HUES6 (cell line): ENCODE data around the gene ARHGEF4.

Experiments used
- H3K27ac ChIP-seq: 2 replicates; pipeline ENCODE4 v1.7.0; 2013; ENCODE audit warnings: low read depth, mild to moderate bottlenecking, low read length, inconsistent platforms
- H3K27me3 ChIP-seq: 2 replicates; pipeline ENCODE4 v1.6.1; 2013; ENCODE audit warnings: low read length; ENCODE audit not compliant: control insufficient read depth, insufficient read depth
- H3K36me3 ChIP-seq: 2 replicates; pipeline ENCODE4 v1.6.1; 2013; ENCODE audit warnings: low read length; ENCODE audit not compliant: control insufficient read depth, insufficient read depth
- H3K4me1 ChIP-seq: 2 replicates; pipeline ENCODE4 v1.6.1; 2013; ENCODE audit warnings: low read length; ENCODE audit not compliant: control insufficient read depth, insufficient read depth
- H3K4me3 ChIP-seq: 2 replicates; pipeline ENCODE4 v1.5.1; 2013; ENCODE audit warnings: low read depth, low read length
- H3K9ac ChIP-seq: one replicate; pipeline ENCODE4 v1.6.1; 2013; ENCODE audit warnings: mild to moderate bottlenecking, low read length
- H3K9me3 ChIP-seq: 2 replicates; pipeline ENCODE4 v1.6.1; 2013; ENCODE audit warnings: low read depth, low read length; ENCODE audit not compliant: control insufficient read depth, insufficient read depth

Gene ARHGEF4

DNA sequence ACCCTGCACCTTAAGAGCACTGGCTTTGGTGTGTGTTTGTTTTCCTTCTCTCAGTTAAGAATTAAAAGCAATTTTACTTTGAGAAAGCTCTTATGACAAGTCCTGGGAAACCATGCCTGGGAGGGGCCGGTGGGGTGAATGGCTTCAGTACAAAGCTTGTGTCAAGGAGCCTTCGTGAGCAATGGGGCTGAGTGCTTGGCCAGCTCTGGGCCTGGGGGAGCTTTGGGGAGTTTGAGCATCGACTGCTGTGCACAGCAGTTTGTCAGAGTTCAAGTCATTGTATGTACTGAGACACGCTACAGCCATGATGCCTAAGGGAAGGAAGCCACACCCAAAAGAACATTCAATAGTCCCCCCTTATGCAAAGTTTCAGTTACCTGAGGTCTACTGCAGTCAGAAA is 75.8 kb downstream of the ARHGEF4 start:
- no peak overlapping the region for H3K9ac ChIP-seq
- H3K4me3 ChIP-seq: no peak overlapping the region
- no peaks in the 10 kb centered on the region for H3K36me3 ChIP-seq
- no peaks in the 10 kb centered on the region for H3K9me3 ChIP-seq
- H3K27ac ChIP-seq: no peak overlapping the region
- peaks cover 6% of the 10 kb centered on the region; the same call in 1 of the 2 replicates for H3K4me1 ChIP-seq
- no peaks in the 10 kb centered on the region; the same call in 1 of the 2 replicates for H3K27me3 ChIP-seq

DNA sequence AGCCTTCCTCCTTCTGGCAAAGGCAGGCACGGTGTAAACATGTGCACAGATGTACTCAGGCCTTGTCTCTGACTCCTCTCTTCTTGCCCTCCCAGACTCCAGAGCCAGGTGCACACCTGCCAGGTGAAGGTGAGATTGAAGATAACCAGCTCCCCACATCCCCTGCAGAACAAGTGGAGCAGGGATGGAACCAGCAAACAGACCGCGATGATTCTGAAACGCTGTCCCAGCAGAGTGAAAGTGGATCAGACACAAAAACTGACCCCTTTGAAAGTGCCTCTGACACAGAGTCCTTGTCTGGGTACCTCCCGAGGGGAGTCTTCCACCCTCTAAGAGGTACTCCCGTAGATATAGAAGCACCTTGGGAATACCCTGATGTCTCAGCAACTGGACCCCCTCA is 77.2 kb downstream of the ARHGEF4 start:
- Histone ChIP-seq H3K4me1 (peaks cover 11% of the 10 kb centered on the region), H3K9ac (no peak overlapping the region), H3K4me3 (no peak overlapping the region), H3K27ac (no peak overlapping the region), H3K27me3 (no peaks in the 10 kb centered on the region; the same call in 1 of the 2 replicates), H3K9me3 (no peaks in the 10 kb centered on the region), H3K36me3 (no peaks in the 10 kb centered on the region)

DNA sequence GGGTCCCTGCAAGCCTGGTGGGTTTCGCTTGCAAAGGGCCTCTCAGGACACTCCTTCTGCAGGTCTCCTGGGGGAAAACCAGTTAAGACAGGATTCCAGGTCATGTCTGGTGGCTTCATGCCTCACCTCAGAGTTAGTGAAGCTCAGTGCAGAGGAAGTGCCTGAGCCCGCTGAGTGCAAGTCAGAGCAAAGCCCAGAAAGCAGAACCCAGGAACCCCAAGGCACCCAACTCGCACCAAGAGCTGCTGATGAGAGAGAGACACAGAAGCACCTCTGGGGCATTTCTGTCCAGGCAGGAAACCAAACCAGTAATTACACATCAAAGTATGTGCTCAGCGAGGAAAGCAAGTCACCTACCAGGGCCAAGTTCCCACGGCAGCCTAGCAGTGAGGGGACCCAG is 78.4 kb downstream of the ARHGEF4 start:
- H3K4me1 ChIP-seq: peaks cover 11% of the 10 kb centered on the region
- no peak overlapping the region for H3K27ac ChIP-seq
- H3K4me3 ChIP-seq: no peak overlapping the region
- no peaks in the 10 kb centered on the region for H3K36me3 ChIP-seq
- H3K27me3 ChIP-seq: no peaks in the 10 kb centered on the region; the same call in 1 of the 2 replicates
- no peak overlapping the region for H3K9ac ChIP-seq
- no peaks in the 10 kb centered on the region for H3K9me3 ChIP-seq

DNA sequence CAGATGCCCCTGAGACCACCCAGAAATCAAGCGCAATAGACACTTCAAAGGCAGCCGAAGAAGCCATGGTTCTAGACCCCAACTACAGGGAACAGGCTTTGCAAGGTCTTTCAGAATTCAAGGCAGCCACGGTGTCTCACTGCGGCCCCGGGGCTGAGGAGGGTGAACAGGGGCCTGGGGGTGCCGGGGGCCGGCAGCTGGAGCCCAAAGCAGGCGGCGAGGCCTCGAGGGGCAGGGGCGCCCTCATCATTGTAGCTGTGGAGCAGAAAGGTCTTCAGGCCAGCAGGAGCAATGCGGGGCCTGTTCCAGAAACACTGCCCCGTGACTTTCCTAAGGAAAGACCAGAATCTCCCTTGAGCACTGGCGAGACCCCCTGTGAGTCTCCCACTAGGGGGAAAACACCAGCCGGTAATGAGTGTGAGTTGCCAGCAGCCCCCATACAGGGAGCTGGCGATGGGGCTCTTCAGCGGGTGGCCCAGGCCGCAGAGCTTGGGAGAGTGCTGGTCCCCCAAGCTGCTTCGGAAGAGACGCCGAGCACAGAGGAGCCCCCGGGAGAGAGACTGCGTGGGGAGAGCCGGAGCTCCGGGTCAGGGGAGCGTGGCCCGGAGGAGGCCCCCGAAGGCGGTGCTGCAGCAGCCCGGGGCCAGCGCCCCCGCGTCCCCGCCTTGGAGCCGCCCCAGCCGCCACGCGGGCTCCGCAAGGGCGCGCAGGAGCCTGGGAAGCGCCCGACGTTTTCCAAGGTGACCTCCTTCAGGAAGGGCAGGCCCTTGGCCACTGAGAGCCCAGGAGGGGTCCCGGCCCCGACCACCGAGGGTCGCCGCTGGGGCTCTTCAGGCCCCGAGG is 79.1 kb downstream of the ARHGEF4 start:
- H3K27me3 ChIP-seq: no peaks in the 10 kb centered on the region; the same call in 1 of the 2 replicates
- H3K9ac ChIP-seq: no peak overlapping the region
- no peaks in the 10 kb centered on the region for H3K36me3 ChIP-seq
- no peak overlapping the region for H3K27ac ChIP-seq
- peaks cover 11% of the 10 kb centered on the region for H3K4me1 ChIP-seq
- no peak overlapping the region; the same call in 1 of the 2 replicates for H3K4me3 ChIP-seq
- no peaks in the 10 kb centered on the region for H3K9me3 ChIP-seq

DNA sequence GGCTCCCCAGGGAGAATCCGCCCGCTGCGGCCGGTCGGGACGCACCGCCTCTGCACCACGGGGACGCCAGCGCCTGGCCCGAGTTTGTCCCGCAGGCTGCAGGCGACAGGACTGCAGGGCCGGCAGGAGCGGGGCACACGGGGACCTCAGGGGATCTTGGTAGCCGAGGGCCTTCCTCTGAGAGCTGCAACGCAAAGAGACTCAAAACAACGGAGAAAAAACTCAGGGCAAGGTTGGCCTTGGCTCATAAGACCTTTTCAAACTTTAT is 79.7 kb downstream of the ARHGEF4 start:
- no peak overlapping the region for H3K27ac ChIP-seq
- no peak overlapping the region; the same call in 1 of the 2 replicates for H3K4me3 ChIP-seq
- H3K4me1 ChIP-seq: peaks cover 11% of the 10 kb centered on the region
- H3K9ac ChIP-seq: no peak overlapping the region
- H3K36me3 ChIP-seq: no peaks in the 10 kb centered on the region
- H3K27me3 ChIP-seq: no peaks in the 10 kb centered on the region; the same call in 1 of the 2 replicates
- no peaks in the 10 kb centered on the region for H3K9me3 ChIP-seq

DNA sequence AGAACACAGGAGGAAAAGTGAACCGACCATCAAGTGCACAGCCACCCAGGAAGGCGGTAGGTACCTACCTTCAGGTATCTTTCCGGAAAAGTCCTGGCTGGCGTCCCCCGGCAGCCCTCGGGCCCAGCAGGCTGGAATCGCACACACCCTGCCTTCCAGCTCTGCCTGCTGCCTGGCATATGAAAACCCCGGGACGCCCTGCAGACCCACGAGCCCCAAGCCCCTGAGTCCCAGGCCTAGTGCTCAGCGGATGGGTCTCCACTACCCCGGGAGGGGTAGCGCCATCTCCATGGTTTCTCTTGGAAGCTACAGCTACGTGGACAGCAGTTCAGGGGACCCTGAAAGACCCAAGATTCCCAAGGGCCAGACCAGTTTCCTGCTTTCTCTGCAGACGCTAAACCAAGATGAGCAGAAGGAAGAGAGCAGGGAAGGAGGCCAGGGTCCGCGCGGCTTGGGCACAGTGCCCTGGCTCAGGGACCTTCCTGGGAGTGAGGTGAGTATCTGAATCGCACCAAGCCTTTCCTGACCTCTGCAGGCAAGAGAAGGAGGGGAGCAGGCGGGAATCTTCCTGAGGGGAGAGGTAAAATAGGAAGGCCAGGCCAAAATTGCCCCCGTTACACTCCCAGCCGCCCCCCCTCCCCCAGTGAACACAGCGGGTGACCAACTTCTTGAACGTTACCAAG is 80.4 kb downstream of the ARHGEF4 start:
- H3K4me1 ChIP-seq: peaks cover 11% of the 10 kb centered on the region
- no peak overlapping the region for H3K9ac ChIP-seq
- H3K27ac ChIP-seq: no peak overlapping the region
- no peaks in the 10 kb centered on the region; the same call in 1 of the 2 replicates for H3K27me3 ChIP-seq
- H3K36me3 ChIP-seq: no peaks in the 10 kb centered on the region
- H3K4me3 ChIP-seq: no peak overlapping the region
- no peaks in the 10 kb centered on the region for H3K9me3 ChIP-seq

DNA sequence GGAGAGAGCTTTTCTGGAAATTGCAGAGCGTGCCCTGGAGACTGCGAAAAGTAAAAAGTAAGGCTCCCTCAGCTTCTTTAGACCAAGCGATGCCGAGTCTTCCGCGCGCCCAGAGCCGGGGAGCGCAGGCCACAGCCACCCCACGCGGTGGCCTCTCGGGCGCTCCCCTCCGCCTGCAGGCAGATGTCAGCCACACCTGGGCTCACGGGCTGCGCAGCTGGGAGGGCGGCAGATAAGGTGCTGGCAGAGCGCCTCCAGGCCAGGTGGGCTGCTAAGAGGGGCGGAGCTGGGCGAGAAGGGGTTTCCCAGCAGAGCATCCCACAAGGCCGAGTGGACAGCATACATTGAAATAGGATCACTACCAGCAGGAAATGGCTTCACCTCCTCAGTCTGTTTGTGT is 81.7 kb downstream of the ARHGEF4 start:
- H3K27ac ChIP-seq: no peak overlapping the region
- H3K4me3 ChIP-seq: no peak overlapping the region
- no peaks in the 10 kb centered on the region for H3K9me3 ChIP-seq
- H3K27me3 ChIP-seq: no peaks in the 10 kb centered on the region; the same call in 1 of the 2 replicates
- H3K4me1 ChIP-seq: peaks cover 11% of the 10 kb centered on the region
- H3K9ac ChIP-seq: no peak overlapping the region
- no peaks in the 10 kb centered on the region for H3K36me3 ChIP-seq

DNA sequence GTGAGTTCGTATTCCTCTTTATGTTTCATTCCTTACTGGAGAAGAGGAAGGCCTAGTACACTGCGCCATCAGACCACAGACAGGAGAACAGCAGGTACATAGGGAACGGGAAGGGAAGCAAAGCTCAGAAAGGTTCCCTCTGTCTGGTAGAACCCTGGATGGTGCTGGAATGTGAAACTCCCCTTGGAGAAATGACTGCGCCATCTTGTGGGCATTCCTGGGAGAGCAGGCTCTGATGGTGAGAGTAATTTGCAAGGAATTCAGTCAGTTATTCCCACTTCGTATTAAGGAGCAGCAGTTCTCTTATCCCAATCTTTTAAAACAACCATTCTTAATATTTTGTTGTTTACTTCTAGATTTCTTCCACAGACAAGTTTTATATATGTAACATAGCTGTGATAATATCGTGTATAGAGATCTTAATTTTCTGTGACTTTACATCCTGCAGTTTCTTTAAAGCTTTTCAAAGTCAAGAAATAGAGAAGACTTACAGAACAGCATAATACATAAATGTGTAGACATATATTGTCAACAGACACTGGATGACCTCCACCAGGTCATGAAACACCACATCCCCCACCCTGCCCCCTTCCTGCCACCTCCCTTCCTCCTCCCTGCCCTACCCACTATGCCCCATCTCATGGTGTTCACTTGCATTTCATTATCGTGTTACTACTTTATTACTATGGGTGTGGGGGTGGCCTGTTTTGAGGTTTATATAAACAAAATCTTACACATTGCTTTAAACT is 83.9 kb downstream of the ARHGEF4 start:
- H3K9ac ChIP-seq: no peak overlapping the region
- no peak overlapping the region for H3K4me3 ChIP-seq

DNA sequence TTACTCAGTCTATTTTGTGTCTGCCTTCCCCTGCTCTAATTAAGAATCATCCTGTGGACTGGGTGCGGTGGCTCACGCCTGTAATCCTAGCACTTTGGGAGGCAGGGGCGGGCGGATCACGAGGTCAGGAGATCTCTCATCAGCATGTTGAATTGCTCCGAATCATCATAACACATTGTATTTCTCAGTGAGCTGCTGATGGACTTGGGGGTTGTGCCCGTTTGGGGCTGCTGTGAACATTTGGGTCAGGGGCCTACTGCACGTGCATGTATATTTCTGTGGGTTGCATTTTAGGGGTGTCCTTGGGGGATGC is 84.4 kb downstream of the ARHGEF4 start:
- no peaks in the 10 kb centered on the region for H3K27me3 ChIP-seq
- H3K27ac ChIP-seq: no peak overlapping the region
- no peaks in the 10 kb centered on the region for H3K36me3 ChIP-seq
- no peaks in the 10 kb centered on the region for H3K9me3 ChIP-seq
- peaks cover 11% of the 10 kb centered on the region for H3K4me1 ChIP-seq
- no peak overlapping the region for H3K9ac ChIP-seq
- no peak overlapping the region for H3K4me3 ChIP-seq

More for the DNA sequence above, 83.9 kb downstream of the ARHGEF4 start:
- H3K27me3 ChIP-seq: no peaks in the 10 kb centered on the region; the same call in 1 of the 2 replicates
- peaks cover 11% of the 10 kb centered on the region for H3K4me1 ChIP-seq
- H3K27ac ChIP-seq: no peak overlapping the region
- no peaks in the 10 kb centered on the region for H3K9me3 ChIP-seq
- H3K36me3 ChIP-seq: no peaks in the 10 kb centered on the region

DNA sequence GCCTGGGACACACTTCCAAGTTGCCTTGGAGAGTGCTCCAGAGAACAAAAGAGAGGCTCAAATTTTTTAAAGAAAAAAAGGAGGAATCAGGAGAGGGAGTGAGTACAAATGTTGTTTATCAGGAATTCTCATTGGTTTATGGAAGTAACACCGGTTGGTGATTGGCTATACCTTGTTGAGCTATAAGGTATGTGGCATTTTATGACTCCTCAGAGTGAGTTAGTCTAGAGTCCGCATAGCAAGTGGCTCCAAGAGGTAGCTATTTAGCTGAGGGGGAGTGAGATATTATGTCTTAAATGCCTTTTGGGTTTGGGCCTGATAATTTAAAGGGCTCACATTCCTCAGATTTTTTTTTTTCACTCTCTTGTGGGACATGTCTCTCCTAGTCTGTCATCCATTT is 85.7 kb downstream of the ARHGEF4 start:
- Histone ChIP-seq H3K27ac (no peak overlapping the region), H3K4me3 (no peak overlapping the region), H3K9ac (no peak overlapping the region), H3K4me1 (peaks cover 5% of the 10 kb centered on the region; the same call in 1 of the 2 replicates), H3K9me3 (peaks cover 10% of the 10 kb centered on the region; the same call in 1 of the 2 replicates), H3K36me3 (no peaks in the 10 kb centered on the region), H3K27me3 (no peaks in the 10 kb centered on the region)

DNA sequence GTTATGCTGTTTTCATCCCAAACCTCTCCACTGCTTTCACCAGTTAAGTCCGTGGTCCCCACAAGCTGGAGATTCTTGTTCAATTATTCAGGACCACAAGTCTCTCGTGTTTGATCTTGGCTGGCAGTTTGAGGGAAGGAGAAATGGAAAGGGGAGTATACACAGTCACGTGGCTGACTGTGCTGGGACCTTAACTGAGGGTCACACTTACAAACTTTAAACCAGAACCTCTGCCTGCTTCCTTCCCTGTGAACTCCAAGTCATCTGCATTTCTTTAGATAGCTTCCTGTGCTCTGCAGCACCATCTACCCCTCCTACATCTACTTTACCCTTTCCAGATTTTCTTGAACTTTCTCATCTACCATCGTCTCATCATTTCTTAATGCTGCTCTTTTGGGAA is 91.7 kb downstream of the ARHGEF4 start:
- H3K4me3 ChIP-seq: no peak overlapping the region
- H3K27ac ChIP-seq: no peak overlapping the region
- peaks cover 12% of the 10 kb centered on the region for H3K4me1 ChIP-seq
- H3K36me3 ChIP-seq: no peaks in the 10 kb centered on the region
- no peaks in the 10 kb centered on the region for H3K27me3 ChIP-seq
- H3K9me3 ChIP-seq: peaks cover 10% of the 10 kb centered on the region; the same call in 1 of the 2 replicates
- no peak overlapping the region for H3K9ac ChIP-seq
